Heart left ventricle (tissue), 13 donors: Measurements from ENCODE around the gene ERFL.
"Not testable (repeated sequence)": the region's sequence is repeated elsewhere in the genome, so short reads cannot be mapped to it uniquely, and the experiment has no call there.

Experiments
- POLR2A ChIP-seq, 2 donors: fragments of 450-650 bp; IDR thresholded peaks; one replicate each; pipeline ENCODE4 v1.6.1; 2017; ENCODE audit warnings: antibody characterized with exemption in 2 of 2, mild to moderate bottlenecking in 2 of 2, moderate library complexity in 2 of 2
- TF ChIP-seq, protein P1 (sequence below), 12 donors: fragments of 200-600 bp; sonication (generic) in 4 of 12; IDR thresholded peaks; one replicate each; pipeline versions ENCODE4 v1.5.0 to v1.8.0; 2018 to 2022; ENCODE audit warnings: antibody characterized with exemption in 12 of 12, mild to moderate bottlenecking in 5 of 12
- donor health status: ischemic (EF 13 %, LVEDD 7.1; RV severe dilation, severe dysfunction).
- donor health status: DM: no; HTN: yes; CAD: no.
- donor health status: DM: no; HTN: no; CAD: no.
- donor health status: ischemic (EF 25% LVEDD 6.9; RV normal size, moderate dysfunction).
- donor health status: ischemic (EF 25% LVEDD 5.7; RV mildly dilated, moderate dysfunction).
- donor health status: ischemic (EF 35%, LVEDD 5.7; RV mildly dilated, moderate dysfunction).
- donor health status: nonischemic (EF 11% LVEDD 7.7; RV severe dilation, severe dysfunction).
- donor health status: DM: yes; HTN: yes; CAD: no.
- donor health status: PGD.
- donor health status: ischemic (EF 29% LVEDD 5.4; RV normal size, mild dysfunction).
- donor health status: nonischemic (EF 23%, LVEDD 6.1; RV moderate dilation, normal function).

- TF ChIP-seq, protein P1, sequence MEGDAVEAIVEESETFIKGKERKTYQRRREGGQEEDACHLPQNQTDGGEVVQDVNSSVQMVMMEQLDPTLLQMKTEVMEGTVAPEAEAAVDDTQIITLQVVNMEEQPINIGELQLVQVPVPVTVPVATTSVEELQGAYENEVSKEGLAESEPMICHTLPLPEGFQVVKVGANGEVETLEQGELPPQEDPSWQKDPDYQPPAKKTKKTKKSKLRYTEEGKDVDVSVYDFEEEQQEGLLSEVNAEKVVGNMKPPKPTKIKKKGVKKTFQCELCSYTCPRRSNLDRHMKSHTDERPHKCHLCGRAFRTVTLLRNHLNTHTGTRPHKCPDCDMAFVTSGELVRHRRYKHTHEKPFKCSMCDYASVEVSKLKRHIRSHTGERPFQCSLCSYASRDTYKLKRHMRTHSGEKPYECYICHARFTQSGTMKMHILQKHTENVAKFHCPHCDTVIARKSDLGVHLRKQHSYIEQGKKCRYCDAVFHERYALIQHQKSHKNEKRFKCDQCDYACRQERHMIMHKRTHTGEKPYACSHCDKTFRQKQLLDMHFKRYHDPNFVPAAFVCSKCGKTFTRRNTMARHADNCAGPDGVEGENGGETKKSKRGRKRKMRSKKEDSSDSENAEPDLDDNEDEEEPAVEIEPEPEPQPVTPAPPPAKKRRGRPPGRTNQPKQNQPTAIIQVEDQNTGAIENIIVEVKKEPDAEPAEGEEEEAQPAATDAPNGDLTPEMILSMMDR (IDR thresholded peaks at IDR 0.05): not testable (repeated sequence)
- not testable (repeated sequence) for TF ChIP-seq POLR2A (IDR thresholded peaks at IDR 0.05)
Observed at GRCh38 chr19:41939209-41939608, 11.0 kb upstream of the ERFL start.
